ENCODE data around the gene NACA.

DNA sequence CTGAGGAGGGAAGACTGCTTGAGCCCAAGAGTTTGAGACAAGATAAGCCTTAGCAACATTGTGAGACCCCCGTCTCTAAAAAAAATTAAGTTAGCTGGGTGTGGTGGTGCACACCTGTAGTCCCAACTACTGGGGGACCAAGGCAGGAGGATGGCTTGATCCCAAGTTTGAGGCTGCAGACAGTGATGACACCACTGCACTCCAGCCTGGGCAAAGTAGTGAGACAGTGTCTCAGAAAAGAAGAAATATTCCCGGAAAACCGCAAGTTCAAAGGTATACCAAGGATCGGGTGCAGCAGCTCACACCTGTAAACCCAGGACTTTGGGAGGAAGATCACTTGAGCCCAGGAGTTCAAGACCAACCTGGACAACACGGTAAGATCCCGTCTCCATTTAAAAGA, 42.8 kb downstream of the NACA start:
- TF ChIP-seq, protein P1, sequence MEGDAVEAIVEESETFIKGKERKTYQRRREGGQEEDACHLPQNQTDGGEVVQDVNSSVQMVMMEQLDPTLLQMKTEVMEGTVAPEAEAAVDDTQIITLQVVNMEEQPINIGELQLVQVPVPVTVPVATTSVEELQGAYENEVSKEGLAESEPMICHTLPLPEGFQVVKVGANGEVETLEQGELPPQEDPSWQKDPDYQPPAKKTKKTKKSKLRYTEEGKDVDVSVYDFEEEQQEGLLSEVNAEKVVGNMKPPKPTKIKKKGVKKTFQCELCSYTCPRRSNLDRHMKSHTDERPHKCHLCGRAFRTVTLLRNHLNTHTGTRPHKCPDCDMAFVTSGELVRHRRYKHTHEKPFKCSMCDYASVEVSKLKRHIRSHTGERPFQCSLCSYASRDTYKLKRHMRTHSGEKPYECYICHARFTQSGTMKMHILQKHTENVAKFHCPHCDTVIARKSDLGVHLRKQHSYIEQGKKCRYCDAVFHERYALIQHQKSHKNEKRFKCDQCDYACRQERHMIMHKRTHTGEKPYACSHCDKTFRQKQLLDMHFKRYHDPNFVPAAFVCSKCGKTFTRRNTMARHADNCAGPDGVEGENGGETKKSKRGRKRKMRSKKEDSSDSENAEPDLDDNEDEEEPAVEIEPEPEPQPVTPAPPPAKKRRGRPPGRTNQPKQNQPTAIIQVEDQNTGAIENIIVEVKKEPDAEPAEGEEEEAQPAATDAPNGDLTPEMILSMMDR (IDR thresholded peaks at IDR 0.05): no peak
- TF ChIP-seq EZH2phosphoT487 (IDR thresholded peaks at IDR 0.05): no peak
- no peak for TF ChIP-seq EZH2 (IDR thresholded peaks at IDR 0.05)

Data from neural progenitor cell (in vitro differentiated cells).